Vagina (tissue), 2 donors: Measurements from ENCODE around the gene CBX6. TPM values are rescaled to one million over a fixed set of nuclear protein-coding genes. Genes with fewer than 3 reads are reported as not detected.

Experiments
- DNase-seq, 2 donors: peaks; one replicate each; pipeline ENCODE4 v3.0.0-alpha.2; 2017; ENCODE audit errors: extremely low spot score in 2 of 2
- H3K27ac ChIP-seq: fragments of 200-600 bp; sonication (generic); one replicate; pipeline ENCODE4 v1.5.1; 2019
- H3K27me3 ChIP-seq: fragments of 200-600 bp; sonication (generic); one replicate; pipeline ENCODE4 v1.5.1; 2019
- H3K36me3 ChIP-seq, 2 donors: fragments of 200-600 bp; sonication (generic); one replicate each; pipeline ENCODE4 v1.5.1; 2017 to 2019
- H3K4me1 ChIP-seq: fragments of 200-600 bp; sonication (generic); one replicate; pipeline ENCODE4 v1.5.1; 2019
- H3K4me3 ChIP-seq, 2 donors: fragments of 200-600 bp; sonication (generic); 1 replicate in 1 of 2; 2 replicates in 1 of 2; pipeline ENCODE4 v1.5.1; 2016 to 2019
- H3K9me3 ChIP-seq: fragments of 200-600 bp; sonication (generic); one replicate; pipeline ENCODE4 v1.5.1; 2019
- POLR2A ChIP-seq, 2 donors: fragments of 450-650 bp; IDR thresholded peaks; one replicate each; pipeline ENCODE4 v1.6.1; 2017; ENCODE audit warnings: antibody characterized with exemption in 2 of 2, mild to moderate bottlenecking in 2 of 2, moderate library complexity in 2 of 2
- POLR2AphosphoS5 ChIP-seq, 2 donors: sonication (generic); formaldehyde crosslinking; IDR thresholded peaks; one replicate each; pipeline ENCODE4 v1.9.0; 2017; ENCODE audit warnings: antibody characterized with exemption in 2 of 2, mild to moderate bottlenecking in 2 of 2, low read depth in 1 of 2; ENCODE audit not compliant: insufficient read depth in 1 of 2
- intact Hi-C: fragments of 100-400 bp; cut with DNase I; formaldehyde crosslinking; loops from one replicate; pipeline ENCODE4 v1.15.1; 2023
- total RNA-seq: library from RNA; depleted of rRNA; stranded (reverse); fragments of >200 nt; gene quantifications from one replicate; pipeline ENCODE4 v1.2.3, GENCODE V29; 2016
- TF ChIP-seq, protein P1 (sequence below), 3 experiments: fragments of 450-650 bp in 2 of 3; fragments of 200-600 bp in 1 of 3; sonication (generic) in 1 of 3; IDR thresholded peaks; one replicate each; pipeline ENCODE4 v1.5.1; 2017 to 2019; ENCODE audit warnings: antibody characterized with exemption in 3 of 3, mild to moderate bottlenecking in 2 of 3, moderate library complexity in 2 of 3

CBX6 gene
- total RNA-seq, 1 donor from 2014 or later, result 31.7 TPM

GRCh38 chr22:38867471-38868285 lies 4.3 kb downstream of the CBX6 start:
- Histone ChIP-seq H3K4me3 (no peak overlapping the region), H3K27ac (no peak overlapping the region), H3K27me3 (no peaks in the 10 kb centered on the region), H3K4me1 (peaks cover 78% of the 10 kb centered on the region), H3K36me3 (peaks cover 0 to 23% of the 10 kb centered on the region in 2 donors), H3K9me3 (no peaks in the 10 kb centered on the region)
- DNase-seq, result no peak
- intact Hi-C loops, result loop anchor here (5.0 to 10.0 kb wide), 4 partner anchors 55 to 447 kb away; partner anchors contain the start of gene RPL3
- TF ChIP-seq, protein P1, sequence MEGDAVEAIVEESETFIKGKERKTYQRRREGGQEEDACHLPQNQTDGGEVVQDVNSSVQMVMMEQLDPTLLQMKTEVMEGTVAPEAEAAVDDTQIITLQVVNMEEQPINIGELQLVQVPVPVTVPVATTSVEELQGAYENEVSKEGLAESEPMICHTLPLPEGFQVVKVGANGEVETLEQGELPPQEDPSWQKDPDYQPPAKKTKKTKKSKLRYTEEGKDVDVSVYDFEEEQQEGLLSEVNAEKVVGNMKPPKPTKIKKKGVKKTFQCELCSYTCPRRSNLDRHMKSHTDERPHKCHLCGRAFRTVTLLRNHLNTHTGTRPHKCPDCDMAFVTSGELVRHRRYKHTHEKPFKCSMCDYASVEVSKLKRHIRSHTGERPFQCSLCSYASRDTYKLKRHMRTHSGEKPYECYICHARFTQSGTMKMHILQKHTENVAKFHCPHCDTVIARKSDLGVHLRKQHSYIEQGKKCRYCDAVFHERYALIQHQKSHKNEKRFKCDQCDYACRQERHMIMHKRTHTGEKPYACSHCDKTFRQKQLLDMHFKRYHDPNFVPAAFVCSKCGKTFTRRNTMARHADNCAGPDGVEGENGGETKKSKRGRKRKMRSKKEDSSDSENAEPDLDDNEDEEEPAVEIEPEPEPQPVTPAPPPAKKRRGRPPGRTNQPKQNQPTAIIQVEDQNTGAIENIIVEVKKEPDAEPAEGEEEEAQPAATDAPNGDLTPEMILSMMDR (IDR thresholded peaks at IDR 0.05), result no peak
- TF ChIP-seq POLR2AphosphoS5 (IDR thresholded peaks at IDR 0.05; ENCODE audit: insufficient read depth in 1 of 2, low read depth in 1 of 2) (no peak), POLR2A (IDR thresholded peaks at IDR 0.05) (no peak)

- no peak for TF ChIP-seq POLR2A (IDR thresholded peaks at IDR 0.05)
- TF ChIP-seq, protein P1 (IDR thresholded peaks at IDR 0.05), result no peak
- no peak for TF ChIP-seq POLR2AphosphoS5 (IDR thresholded peaks at IDR 0.05; ENCODE audit: insufficient read depth in 1 of 2, low read depth in 1 of 2)
- intact Hi-C loops, result loop anchor here (5.0 to 10.0 kb wide), 4 partner anchors 55 to 448 kb away; partner anchors contain the start of gene RPL3
- H3K27ac ChIP-seq, result no peak overlapping the region
- DNase-seq, result no peak
- no peak overlapping the region for H3K4me3 ChIP-seq
- H3K27me3 ChIP-seq, result no peaks in the 10 kb centered on the region
- H3K9me3 ChIP-seq, result no peaks in the 10 kb centered on the region
- H3K36me3 ChIP-seq, result peaks cover 0 to 23% of the 10 kb centered on the region in 2 donors
- H3K4me1 ChIP-seq, result peaks cover 80% of the 10 kb centered on the region
Observed at GRCh38 chr22:38867124-38867455, 4.9 kb downstream of the CBX6 start.

GRCh38 chr22:38866399-38867123 lies 5.5 kb downstream of the CBX6 start:
- H3K9me3 ChIP-seq, result no peaks in the 10 kb centered on the region
- intact Hi-C loops, result loop anchor here (5.0 to 10.0 kb wide), 4 partner anchors 56 to 448 kb away; partner anchors contain the start of gene RPL3
- TF ChIP-seq POLR2AphosphoS5 (IDR thresholded peaks at IDR 0.05; ENCODE audit: insufficient read depth in 1 of 2, low read depth in 1 of 2) (no peak), POLR2A (IDR thresholded peaks at IDR 0.05) (no peak)
- TF ChIP-seq, protein P1 (IDR thresholded peaks at IDR 0.05), result no peak
- no peak overlapping the region for H3K4me3 ChIP-seq
- no peaks in the 10 kb centered on the region for H3K27me3 ChIP-seq
- H3K4me1 ChIP-seq, result peaks cover 85% of the 10 kb centered on the region
- H3K36me3 ChIP-seq, result peaks cover 0 to 23% of the 10 kb centered on the region in 2 donors
- H3K27ac ChIP-seq, result no peak overlapping the region
- no peak for DNase-seq

DNA sequence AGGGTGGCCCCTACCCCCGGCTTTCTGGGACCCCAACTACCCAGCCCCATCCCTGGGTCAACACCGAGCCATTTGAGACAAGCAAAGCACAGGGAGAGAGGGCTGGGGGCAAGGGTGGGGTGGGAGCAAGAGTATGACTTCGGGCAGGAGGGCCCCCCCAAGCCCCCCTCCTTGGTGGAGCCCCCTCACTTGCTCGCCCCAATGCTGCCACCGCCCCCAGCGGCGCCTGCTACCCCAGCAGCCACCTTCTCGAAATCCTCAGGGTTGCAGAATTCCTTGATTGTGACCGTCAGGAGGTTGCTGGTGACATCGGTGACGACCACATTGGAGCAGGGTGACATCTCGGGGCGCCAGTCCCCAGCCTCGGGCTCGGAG lies 6.0 kb downstream of the CBX6 start:
- Histone ChIP-seq H3K4me3 (no peak overlapping the region), H3K4me1 (peaks cover 83% of the 10 kb centered on the region), H3K36me3 (peaks cover 0 to 23% of the 10 kb centered on the region in 2 donors), H3K27ac (peak overlapping the region; percentile 6), H3K27me3 (no peaks in the 10 kb centered on the region), H3K9me3 (no peaks in the 10 kb centered on the region)
- DNase-seq, result no peak
- intact Hi-C loops, result loop anchor here (5.0 to 10.0 kb wide), 4 partner anchors 56 to 449 kb away; partner anchors contain the start of gene RPL3
- TF ChIP-seq POLR2AphosphoS5 (IDR thresholded peaks at IDR 0.05; ENCODE audit: insufficient read depth in 1 of 2, low read depth in 1 of 2) (no peak), POLR2A (IDR thresholded peaks at IDR 0.05) (no peak)
- TF ChIP-seq, protein P1 (IDR thresholded peaks at IDR 0.05), result no peak
